Medulla oblongata (tissue), 1 donor: ENCODE measurements around the gene SORBS1.

Experiments
- DNase-seq: peaks from one replicate; pipeline ENCODE4 v3.0.0-alpha.2; 2015; ENCODE audit errors: extremely low spot score

Gene SORBS1

GRCh38 chr10:95346715-95347401 is 214.3 kb downstream of the SORBS1 start:
- DNase-seq = no peak

DNA sequence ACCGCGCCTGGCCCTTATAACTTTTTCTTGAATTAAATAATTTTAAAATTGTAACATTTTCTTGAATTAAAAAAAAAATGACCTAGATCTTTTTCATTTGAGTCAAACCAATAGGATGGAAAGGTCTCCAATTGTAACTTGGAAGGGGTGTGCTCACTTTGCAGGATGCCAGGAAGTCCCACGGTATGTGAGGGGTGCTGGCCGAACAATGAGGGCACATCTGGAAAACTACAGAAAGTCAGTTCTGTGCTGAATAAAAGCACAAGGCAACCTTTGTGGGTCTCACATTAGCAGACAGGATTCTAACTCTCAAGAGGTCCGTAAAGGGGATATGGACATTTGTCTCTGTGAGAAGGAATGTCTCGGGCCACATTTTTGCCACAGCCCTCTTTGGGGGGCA is 217.6 kb downstream of the SORBS1 start:
- no peak for DNase-seq

- DNase-seq = no peak
Measured at GRCh38 chr10:95341716-95342130, 219.4 kb downstream of the SORBS1 start.

GRCh38 chr10:95339863-95340262 is 221.3 kb downstream of the SORBS1 start:
- no peak for DNase-seq

GRCh38 chr10:95337423-95338160 is 223.6 kb downstream of the SORBS1 start:
- no peak for DNase-seq

- DNase-seq = no peak
Measured at GRCh38 chr10:95336702-95337101, 224.5 kb downstream of the SORBS1 start.

DNA sequence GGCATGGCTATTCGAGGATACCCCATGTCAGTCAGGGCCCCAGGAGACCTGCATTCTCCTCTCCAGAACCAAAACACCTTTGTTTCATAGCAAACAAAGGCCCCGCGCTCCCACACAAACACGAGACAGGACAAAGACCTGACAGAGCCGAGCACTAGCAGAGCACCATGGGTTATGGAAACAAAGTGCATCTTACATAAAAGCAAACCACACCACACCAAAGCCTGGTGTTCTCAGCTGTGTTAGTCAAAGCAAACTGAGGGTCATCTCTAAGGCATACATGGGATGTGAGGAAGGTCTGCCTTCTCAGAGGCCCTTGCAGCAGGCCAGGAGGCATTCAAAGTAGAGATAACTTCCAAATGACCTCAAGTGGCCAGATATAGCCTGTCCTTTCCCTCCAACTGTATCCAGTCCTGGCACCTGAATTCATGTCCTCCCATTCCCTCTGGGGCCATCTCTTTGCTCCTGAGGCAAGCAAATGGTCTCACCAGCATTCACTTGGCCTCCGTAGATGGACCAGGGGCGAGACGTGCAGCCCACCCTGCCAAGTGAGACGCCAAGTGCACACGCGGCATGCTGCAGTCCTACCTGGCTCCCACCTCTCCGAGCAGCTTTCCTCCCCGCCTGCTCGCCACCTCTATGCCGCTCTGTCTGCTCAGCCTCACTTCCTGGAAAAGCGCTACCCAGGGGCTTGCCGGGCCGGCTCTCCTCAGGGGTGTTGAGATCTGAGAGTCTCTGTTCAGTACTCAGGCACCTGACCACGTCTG is 225.1 kb downstream of the SORBS1 start:
- DNase-seq = no peak

- no peak for DNase-seq
Measured at GRCh38 chr10:95334805-95335144, 226.4 kb downstream of the SORBS1 start.

DNA sequence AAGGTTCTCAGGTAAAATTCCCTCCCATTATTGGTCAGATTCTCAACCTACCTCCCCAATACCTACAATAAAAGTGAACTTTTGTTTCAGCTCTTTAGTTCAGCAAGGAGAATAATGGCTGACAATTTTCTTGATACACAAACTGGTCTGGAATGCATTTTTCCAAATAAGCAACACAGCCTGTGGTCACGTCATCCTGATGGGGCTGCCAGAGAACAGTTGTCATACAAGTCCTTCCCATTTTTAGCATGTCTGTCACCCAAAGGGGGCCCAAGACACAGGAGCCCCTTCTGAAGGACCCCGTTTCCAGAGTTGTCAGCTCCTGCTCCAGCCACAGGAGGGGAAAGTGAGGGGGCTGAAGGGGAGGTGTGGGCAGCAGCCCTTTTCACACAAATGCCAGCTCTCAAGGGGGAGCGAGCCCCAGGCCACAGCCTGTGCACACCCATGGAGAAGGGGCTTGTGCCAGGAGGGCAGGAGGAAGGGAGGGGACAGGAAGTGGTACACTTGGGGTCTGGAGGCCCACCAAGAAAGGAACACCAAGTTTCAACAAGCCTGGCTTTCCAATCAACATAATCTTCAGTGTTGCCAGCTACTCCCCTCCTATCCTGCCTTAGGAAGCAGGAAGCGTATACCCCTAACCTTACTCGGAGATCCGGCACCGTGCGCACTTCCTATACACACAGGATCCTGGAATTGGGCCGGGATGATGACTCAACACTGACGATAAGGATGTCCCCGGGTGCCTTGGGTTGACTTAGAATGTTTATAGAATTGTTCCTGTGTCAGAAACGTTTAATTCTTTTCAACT is 227.0 kb downstream of the SORBS1 start:
- no peak for DNase-seq

DNA sequence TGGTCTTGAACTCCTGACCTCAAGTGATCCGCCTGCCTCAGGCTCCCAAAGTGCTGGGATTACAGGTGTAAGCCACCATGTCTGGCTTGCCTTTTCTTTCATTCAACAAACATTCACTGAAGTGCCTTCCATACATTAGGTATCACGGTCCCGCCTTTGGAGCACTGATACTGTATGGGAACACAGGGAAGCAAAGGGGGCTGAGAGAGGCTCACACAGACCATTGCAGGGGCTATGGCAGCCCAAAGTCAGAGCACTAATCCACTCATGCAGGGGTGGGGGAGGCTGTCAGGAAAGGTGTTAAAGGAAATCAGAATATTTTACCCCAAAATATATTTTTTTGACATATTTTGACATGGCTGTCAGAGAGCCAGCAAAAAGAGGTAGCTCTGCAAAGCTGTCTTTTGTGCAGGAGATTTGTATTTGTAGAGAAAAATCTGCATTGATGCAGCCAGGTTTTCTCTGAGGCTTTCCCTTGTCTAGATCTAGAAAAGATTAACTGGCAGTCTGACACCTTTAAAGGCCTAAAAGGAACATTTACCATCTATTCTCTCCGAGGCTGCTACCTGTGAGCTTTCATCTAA is 228.4 kb downstream of the SORBS1 start:
- no peak for DNase-seq

- no peak for DNase-seq
Measured at GRCh38 chr10:95331596-95332130, 229.5 kb downstream of the SORBS1 start.

DNA sequence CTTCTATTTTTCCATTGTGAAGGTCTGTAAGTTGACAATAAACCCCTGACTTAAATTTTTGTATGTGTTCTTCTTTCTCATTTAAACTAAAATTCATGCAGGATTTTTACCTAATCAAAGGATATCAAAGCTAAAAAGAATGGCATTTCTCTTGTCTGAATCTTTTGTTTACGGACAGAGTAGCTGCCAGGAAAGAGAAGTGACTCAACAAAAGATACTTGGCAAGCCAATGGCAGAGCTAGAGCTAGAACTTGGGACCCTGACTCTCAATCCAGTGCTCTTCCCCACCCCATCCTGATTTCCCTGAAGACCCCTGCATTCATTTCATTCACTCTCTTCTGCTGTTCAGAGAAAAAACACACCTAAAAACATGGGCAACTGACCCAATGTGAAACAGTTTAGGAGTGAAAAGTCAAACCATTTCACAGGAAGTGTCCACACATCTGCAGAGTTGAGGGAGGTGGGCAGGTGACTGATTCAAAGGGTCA is 230.2 kb downstream of the SORBS1 start:
- DNase-seq = no peak

DNA sequence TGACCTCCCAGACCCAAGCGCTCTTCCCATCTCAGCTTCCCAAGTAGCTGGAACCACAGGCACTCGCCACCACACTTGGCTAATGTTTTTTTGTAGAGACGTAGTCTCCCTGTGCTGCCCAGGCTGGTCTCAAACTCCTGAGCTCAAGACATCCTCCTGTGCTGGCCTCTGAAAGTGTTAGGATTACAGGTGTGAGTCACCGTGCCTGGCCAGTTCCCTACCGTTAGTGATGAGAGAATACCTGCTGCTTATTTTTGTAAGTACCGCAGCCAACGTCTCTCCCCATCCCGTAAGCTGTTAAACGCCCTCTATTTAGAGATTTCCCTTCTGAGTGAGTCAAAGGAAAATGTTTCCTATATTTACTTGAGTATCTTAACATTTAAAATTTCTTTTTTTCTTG is 231.9 kb downstream of the SORBS1 start:
- no peak for DNase-seq

GRCh38 chr10:95328013-95328412 is 233.2 kb downstream of the SORBS1 start:
- no peak for DNase-seq

- DNase-seq = no peak
Measured at GRCh38 chr10:95327367-95327766, 233.8 kb downstream of the SORBS1 start.

DNA sequence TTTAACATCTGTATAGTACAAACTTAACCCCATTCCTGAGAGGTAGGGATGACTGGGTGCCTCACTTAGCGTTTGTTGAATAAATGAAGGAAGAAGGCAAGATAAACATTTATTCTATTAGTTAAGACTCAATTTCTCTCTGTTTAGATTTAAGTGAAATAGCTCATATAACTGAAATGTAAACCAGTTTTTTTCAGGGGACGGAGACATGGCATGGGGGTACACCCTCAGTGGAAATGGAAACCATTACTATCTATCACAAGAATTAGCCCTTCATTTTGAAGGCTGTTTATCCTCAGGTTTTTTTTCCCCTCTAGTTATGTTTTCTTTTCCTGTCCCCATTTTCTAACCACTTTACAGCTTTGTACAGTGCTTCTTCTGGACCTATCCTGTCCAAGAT is 234.8 kb downstream of the SORBS1 start:
- no peak for DNase-seq

GRCh38 chr10:95325863-95326262 is 235.3 kb downstream of the SORBS1 start:
- no peak for DNase-seq

DNA sequence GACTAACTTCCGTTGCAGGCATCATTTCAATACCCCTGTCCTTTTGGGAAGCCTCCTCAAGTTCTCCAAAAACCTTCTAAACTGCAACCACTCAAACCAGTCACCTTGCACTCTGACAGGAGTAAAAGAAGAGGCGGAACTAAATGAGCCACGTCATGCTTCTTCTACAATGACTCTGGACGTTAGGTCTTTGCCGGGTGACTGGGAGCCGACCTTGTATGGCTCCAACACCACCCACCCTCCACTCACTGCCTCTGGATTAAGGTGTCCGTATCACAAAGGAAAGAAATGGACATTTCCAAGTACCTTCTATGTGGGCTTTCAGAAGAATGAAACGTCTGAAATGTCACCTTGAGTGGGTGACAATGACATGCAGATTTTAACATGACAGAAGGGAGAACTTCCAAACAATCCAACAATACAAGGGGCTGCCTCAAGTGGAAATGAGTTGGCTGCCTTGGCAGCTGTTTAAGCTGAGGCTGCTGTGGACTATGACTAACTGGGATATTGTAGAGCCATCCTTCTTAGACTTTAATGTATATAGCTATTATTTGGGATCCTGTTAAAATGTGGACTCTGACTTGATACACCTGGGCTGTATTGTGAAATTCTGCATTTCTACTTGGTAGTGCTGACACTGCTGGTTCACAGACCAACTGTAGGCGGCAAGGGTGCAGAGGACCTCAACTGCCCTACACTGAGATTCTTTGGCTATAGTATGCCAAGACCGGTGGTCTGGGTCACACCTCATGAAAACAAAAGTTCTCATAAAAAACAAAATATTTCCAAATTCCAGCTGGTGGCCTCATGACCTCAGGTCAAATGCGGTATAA is 236.5 kb downstream of the SORBS1 start:
- DNase-seq = no peak

- no peak for DNase-seq
Measured at GRCh38 chr10:95321554-95322301, 239.4 kb downstream of the SORBS1 start.

DNA sequence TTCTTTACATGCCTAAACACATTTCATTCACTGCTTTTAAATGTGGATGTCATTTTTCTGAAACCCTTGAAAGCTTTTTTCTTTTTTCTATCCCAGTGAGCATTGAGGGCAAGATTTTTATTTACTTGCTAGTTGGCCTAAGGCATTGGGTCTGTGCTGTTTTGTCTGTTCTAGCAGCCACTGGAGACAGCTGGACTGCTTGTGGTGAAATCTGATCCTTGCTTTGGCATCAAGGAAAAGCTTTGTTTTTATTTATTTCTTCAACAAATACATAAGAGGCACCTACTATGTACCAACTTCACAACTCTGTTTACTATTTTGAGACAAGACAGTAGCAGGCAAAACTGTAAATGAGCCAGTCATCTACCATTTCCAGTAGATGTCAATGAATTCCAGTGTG is 241.9 kb downstream of the SORBS1 start:
- DNase-seq = no peak
